MCF 10A (cell line): ENCODE measurements around the gene BCAS3. TPM values are rescaled to one million over a fixed set of nuclear protein-coding genes. Genes with fewer than 3 reads are reported as not detected.

ENCODE experiments used
- BruUV-seq: library from RNA; stranded (reverse); fragments of 400-500 nt; replicated peaks from 2 replicates; lab custom pipeline; 2021; lab: Mats Ljungman, UMichigan
- CTCF ChIA-PET: fragments of 300-600 bp; sonication (Branson Sonifier 250); formaldehyde crosslinking; extraction: SDS; loops from one replicate; lab custom pipeline; 2021; ENCODE audit warnings: antibody characterized with exemption, inconsistent platforms; lab: Yijun Ruan, JAX
- POLR2A ChIA-PET: fragments of 300-600, 350-650 bp; sonication (Branson Sonifier 250); formaldehyde crosslinking; extraction: SDS; loops from one replicate; lab custom pipeline; 2020; ENCODE audit warnings: antibody characterized with exemption, inconsistent platforms; lab: Yijun Ruan, JAX
- DNase-seq: peaks from one replicate; pipeline ENCODE4 v3.0.0-alpha.2; 2018; ENCODE audit not compliant: unreplicated experiment
- H3K27ac Mint-ChIP-seq: one replicate; pipeline ENCODE4 v1.8.0; 2022; ENCODE audit warnings: mild to moderate bottlenecking, low read depth, mixed read lengths; ENCODE audit not compliant: unreplicated experiment
- H3K27me3 Mint-ChIP-seq: one replicate; pipeline ENCODE4 v1.8.0; 2022; ENCODE audit warnings: mixed read lengths; ENCODE audit not compliant: insufficient read depth, unreplicated experiment
- H3K36me3 Mint-ChIP-seq: one replicate; pipeline ENCODE4 v1.8.0; 2022; ENCODE audit warnings: mild to moderate bottlenecking, moderate library complexity, mixed read lengths; ENCODE audit not compliant: insufficient read depth, unreplicated experiment
- H3K4me1 Mint-ChIP-seq: one replicate; pipeline ENCODE4 v1.8.0; 2022; ENCODE audit warnings: mixed read lengths; ENCODE audit not compliant: insufficient read depth, unreplicated experiment
- H3K4me3 Mint-ChIP-seq: one replicate; pipeline ENCODE4 v1.8.0; 2022; ENCODE audit warnings: mild to moderate bottlenecking, moderate library complexity, mixed read lengths; ENCODE audit not compliant: unreplicated experiment
- H3K9me3 Mint-ChIP-seq: one replicate; pipeline ENCODE4 v1.8.0; 2022; ENCODE audit warnings: mixed read lengths; ENCODE audit not compliant: unreplicated experiment
- intact Hi-C: fragments of 100-400 bp; cut with micrococcal nuclease; formaldehyde crosslinking; loops from 2 replicates; pipeline ENCODE4 v1.14.1; 2022
- total RNA-seq: library from RNA; stranded (reverse); gene quantifications from 2 replicates; pipeline ENCODE4 v1.2.3, GENCODE V29; 2022
- TF ChIP-seq, protein P1 (sequence below): fragments of 200-600 bp; IDR thresholded peaks from one replicate; pipeline ENCODE4 v1.8.0; 2022; ENCODE audit warnings: antibody characterized with exemption, mild to moderate bottlenecking; ENCODE audit not compliant: unreplicated experiment

Gene BCAS3
- total RNA-seq, 1 experiment from 2014 or later, result 14.6 TPM

DNA sequence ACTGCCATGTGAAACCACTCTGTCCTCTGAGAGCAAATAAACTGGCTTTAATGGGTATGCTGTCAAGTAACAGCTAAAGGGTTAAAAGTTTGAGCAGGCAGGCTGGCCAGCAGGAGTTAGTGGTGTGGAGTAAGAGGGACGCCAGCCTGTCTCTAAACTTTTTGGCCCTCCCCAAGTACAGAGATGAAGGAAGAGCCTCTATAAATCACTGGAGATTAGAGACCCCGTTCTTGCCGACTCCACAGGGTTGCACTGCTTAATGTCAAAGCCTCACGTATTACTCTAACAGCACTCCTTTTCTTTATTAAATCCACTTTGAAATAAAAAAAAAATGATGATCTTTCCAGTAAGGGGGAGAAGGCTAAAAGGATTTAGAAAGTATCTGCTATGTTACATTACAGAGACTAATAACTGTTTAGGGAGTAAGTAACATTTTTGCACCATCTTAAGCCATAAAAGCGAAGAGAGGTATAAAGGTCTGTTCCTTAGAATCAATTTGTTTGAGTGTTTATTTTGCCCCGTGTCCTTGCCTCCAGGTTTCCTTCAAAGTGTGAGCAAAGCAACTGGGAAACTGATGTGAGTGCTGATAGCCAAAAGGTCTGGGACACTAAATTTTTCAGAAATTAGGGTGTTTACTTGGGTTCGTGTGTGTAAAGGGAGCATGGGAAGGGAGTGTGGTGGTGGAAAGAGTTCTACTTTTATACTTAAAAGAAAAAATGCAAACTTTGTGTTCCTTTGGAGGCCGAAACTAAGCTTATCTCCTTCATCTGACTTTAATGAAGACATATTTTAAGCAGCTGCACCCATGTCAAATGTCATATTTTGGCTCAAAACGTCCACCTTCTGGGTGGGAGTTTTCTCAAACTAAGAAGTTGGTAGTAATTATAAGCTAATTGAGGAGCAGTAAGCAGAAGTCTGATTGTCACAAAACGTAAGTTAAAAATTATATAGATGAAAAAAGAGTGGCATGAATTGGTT is 612.0 kb downstream of the BCAS3 start:
- Mint-ChIP-seq H3K27me3 (no peaks in the 10 kb centered on the region), H3K9me3 (no peaks in the 10 kb centered on the region), H3K27ac (no peak overlapping the region), H3K36me3 (no peaks in the 10 kb centered on the region), H3K4me3 (no peak overlapping the region), H3K4me1 (peaks cover 9% of the 10 kb centered on the region)
- BruUV-seq, result no TSS peak
- no peak for DNase-seq
- ChIA-PET POLR2A (interaction anchor here (0.6 to 0.7 kb wide), 2 partner anchors 13 to 1843 kb away, joined by 3 read pairs; no protein-coding TSS in a partner anchor), CTCF (interaction anchor here (0.6 to 0.7 kb wide), 2 partner anchors 184 to 237 kb away, joined by 3 read pairs; no protein-coding TSS in a partner anchor)
- intact Hi-C loops, result no loop called here
- TF ChIP-seq, protein P1, sequence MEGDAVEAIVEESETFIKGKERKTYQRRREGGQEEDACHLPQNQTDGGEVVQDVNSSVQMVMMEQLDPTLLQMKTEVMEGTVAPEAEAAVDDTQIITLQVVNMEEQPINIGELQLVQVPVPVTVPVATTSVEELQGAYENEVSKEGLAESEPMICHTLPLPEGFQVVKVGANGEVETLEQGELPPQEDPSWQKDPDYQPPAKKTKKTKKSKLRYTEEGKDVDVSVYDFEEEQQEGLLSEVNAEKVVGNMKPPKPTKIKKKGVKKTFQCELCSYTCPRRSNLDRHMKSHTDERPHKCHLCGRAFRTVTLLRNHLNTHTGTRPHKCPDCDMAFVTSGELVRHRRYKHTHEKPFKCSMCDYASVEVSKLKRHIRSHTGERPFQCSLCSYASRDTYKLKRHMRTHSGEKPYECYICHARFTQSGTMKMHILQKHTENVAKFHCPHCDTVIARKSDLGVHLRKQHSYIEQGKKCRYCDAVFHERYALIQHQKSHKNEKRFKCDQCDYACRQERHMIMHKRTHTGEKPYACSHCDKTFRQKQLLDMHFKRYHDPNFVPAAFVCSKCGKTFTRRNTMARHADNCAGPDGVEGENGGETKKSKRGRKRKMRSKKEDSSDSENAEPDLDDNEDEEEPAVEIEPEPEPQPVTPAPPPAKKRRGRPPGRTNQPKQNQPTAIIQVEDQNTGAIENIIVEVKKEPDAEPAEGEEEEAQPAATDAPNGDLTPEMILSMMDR, result no peak

- no TSS peak for BruUV-seq
- Mint-ChIP-seq H3K9me3 (no peaks in the 10 kb centered on the region), H3K4me3 (no peak overlapping the region), H3K4me1 (peaks cover 10% of the 10 kb centered on the region), H3K27ac (no peak overlapping the region), H3K27me3 (no peaks in the 10 kb centered on the region), H3K36me3 (no peaks in the 10 kb centered on the region)
- ChIA-PET POLR2A (interaction anchor here (0.6 to 1.2 kb wide), 2 partner anchors 10 to 259 kb away, joined by 3 read pairs; no protein-coding TSS in a partner anchor), CTCF (interaction anchor here (1.1 kb wide), 1 partner anchor 51 kb away, joined by 3 read pairs; no protein-coding TSS in a partner anchor)
- TF ChIP-seq, protein P1, result no peak
- intact Hi-C loops, result no loop called here
- DNase-seq, result peak; percentile 24
Measured at GRCh38 chr17:61291451-61292285, 614.0 kb downstream of the BCAS3 start.

DNA sequence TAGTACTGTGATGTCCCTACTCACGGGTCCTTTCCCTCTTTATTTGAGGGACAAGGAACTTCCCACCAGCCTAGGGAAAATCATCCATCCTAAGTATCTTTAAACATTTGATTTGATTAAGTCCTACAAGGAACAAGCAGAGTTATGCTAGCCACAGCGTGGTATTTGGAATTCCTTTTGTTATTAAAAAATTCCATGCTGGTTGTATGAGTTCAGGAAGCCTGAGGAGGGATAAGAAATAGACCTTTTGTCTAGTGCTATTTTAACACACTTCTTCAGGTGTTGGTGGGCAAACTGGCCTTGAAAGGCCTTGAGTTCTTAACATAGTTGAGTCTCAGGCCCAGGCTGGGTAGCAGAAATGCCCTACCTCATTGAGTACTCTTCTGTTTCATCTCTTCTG is 616.6 kb downstream of the BCAS3 start:
- no peaks in the 10 kb centered on the region for H3K36me3 Mint-ChIP-seq
- TF ChIP-seq, protein P1, result no peak
- DNase-seq, result no peak
- no peak overlapping the region for H3K27ac Mint-ChIP-seq
- intact Hi-C loops, result no loop called here
- no TSS peak for BruUV-seq
- H3K9me3 Mint-ChIP-seq, result no peaks in the 10 kb centered on the region
- H3K4me3 Mint-ChIP-seq, result no peak overlapping the region
- H3K27me3 Mint-ChIP-seq, result no peaks in the 10 kb centered on the region
- POLR2A ChIA-PET, result no interaction called here
- H3K4me1 Mint-ChIP-seq, result peaks cover 10% of the 10 kb centered on the region
- CTCF ChIA-PET, result no interaction called here
